GM12864 (cell line): ENCODE data around the gene CD93.

ENCODE experiments used
- DNase-seq: peaks from one replicate; pipeline ENCODE4 v3.0.0-alpha.2; 2011; ENCODE audit warnings: low read depth
- H3K4me3 ChIP-seq: 2 replicates; pipeline ENCODE4 v1.5.1; 2011; ENCODE audit warnings: mild to moderate bottlenecking, low read depth, low read length, control low read depth
- CTCF ChIP-seq: IDR thresholded peaks from 2 replicates; pipeline ENCODE4 v1.5.1; 2011; ENCODE audit warnings: low read depth, mild to moderate bottlenecking, moderate library complexity, low read length, control low read depth, inconsistent platforms; ENCODE audit errors: missing control alignments

The CD93 gene

GRCh38 chr20:23125159-23125558 lies 39.0 kb upstream of the CD93 start:
- H3K4me3 ChIP-seq, result no peak overlapping the region
- TF ChIP-seq CTCF, result no peak
- DNase-seq, result no peak

- no peak for TF ChIP-seq CTCF
- DNase-seq, result no peak
- H3K4me3 ChIP-seq, result no peak overlapping the region
Measured at GRCh38 chr20:23123886-23124285, 37.8 kb upstream of the CD93 start.

DNA sequence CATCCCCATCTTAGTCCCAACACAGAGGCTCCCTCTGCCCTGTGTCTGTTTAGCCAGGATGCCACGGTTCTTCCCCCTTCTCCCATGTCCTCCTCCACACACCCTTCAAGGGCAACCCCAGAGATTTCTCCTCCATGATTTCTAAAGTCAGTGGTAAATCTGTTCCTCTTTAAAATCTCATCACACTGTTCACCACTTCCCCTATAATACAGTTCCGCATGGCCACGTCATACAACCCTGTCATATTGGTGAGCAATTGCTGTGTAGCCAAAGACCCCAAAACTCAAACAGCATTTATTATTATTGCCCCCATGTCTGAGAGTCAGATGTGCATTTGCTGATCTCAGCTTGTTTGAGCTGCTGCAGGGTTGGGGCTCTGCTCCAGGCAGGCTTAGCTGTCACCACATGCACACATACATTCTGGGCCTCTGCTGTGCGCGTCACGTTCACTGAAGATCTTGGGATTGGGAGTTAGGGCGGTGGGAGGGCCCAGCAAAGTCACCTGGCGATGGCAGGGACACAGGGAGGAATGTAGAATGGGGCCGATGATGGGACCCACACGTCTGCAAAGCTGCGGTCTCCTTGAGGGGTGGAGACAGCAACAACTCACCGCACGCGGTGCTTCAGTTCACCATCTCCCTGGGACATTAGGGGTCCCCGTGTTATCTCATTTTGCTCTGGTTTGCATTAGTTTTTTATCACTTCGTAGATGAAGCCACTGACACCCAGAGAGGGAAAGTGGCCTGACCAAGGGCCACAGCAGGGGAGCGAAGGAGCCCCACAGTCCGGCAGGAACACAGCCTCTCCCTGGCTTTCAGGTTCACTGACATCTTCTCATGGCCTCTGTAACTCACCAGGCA lies 36.9 kb upstream of the CD93 start:
- no peak overlapping the region for H3K4me3 ChIP-seq
- TF ChIP-seq CTCF, result no peak
- no peak for DNase-seq

DNA sequence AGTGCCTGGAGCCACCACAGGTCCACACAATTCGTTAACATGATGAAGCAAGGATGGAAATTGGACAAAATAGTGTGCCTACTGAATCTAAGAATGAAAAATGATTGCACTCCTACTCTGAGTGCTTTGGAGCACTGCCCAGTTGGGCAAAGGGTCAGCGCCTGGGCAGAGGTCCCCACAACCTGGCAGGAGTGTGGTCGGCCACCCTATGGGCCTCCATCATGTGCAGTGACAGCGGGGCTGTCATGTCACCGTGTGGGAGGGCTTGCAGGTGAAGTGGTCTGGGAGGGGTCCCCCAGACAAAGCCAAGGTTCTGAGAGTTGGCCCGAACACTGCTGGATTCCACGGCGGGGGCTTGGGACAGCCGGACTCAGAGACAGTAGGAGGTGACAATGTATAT lies 36.2 kb upstream of the CD93 start:
- no peak for DNase-seq
- no peak overlapping the region for H3K4me3 ChIP-seq
- TF ChIP-seq CTCF, result no peak

DNA sequence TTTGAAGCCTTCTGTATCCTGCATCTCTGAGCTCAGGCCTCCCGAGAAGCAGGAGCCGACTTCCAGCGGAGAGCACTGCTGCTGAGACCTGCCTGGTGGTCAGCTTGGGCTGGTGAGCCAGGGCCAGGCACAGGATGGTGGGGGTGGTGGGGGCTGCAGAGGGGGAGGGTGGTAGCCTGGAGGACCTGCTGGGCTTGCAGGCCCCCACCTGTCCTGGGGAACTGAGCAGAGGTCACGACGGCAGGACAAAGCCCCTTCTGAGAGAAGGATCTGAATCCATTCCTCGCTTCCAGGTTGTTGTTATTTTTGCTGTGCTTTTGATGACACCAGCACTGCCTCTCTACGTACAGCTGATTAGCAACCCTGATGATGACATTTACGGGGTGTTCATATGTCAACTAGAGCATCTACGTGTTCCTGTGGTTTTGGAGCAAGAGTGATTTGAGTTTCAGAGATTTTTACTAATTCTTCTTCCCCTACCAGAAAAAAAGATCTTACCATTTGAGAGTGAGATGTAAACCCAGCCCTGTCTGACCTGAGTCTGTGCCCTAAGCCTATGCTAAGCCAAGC lies 35.7 kb upstream of the CD93 start:
- no peak overlapping the region for H3K4me3 ChIP-seq
- no peak for DNase-seq
- no peak for TF ChIP-seq CTCF

DNA sequence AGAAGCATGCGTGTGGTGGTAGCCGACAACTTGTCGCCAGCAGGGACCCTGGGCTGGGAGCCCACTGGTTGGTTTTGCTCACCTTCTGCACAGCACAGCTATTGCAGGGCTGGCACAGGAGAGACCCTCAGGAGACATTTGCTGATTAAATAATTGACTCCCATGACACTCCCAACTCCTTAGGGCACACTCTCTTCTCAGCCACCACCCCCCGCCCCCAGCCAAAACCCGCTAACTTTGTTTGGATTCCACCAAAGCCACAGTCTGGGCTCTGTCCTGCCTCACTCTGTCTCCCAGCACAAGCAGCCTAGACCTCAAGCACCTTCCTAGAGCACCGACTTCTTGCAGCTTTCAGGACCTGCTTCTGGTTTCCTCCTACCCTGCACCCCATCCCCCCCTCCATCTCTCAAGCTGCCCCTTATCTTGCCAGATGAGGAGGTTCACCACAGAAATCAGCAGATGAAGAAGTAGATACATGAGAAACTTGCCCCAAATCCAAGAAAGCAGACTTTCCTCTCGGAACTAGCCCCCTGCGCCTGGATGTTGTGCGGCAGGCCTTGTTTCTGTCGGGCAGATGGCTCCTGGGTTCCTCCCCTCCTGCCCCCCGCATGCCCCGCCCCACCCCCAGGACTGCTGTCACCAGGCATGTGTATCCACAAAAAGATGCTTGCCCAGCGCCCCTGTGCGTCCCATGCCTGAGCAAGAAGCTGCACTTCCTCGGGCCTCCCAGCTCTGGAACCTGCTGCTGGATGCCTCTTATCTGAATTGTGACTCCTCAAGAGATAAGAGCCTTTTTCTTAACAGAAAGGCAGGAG lies 35.0 kb upstream of the CD93 start:
- H3K4me3 ChIP-seq, result no peak overlapping the region
- no peak for TF ChIP-seq CTCF
- no peak for DNase-seq
